ENCODE measurements around the gene SLC48A1.

Gene SLC48A1

GRCh38 chr12:47778881-47779280 lies 5.8 kb downstream of the SLC48A1 start:
- DNase-seq, result no peak

- DNase-seq, result no peak
Measured at GRCh38 chr12:47779301-47779942, 6.4 kb downstream of the SLC48A1 start.

- DNase-seq, result no peak
Measured at GRCh38 chr12:47779943-47780504, 7.0 kb downstream of the SLC48A1 start.

GRCh38 chr12:47781479-47782371 lies 8.7 kb downstream of the SLC48A1 start:
- no peak for DNase-seq

GRCh38 chr12:47782372-47782770 lies 9.3 kb downstream of the SLC48A1 start:
- no peak for DNase-seq

GRCh38 chr12:47783024-47783755 lies 10.2 kb downstream of the SLC48A1 start:
- no peak for DNase-seq

GRCh38 chr12:47783821-47784819 lies 11.1 kb downstream of the SLC48A1 start:
- no peak for DNase-seq

- DNase-seq, result no peak
Measured at GRCh38 chr12:47785036-47785886, 12.2 kb downstream of the SLC48A1 start.

GRCh38 chr12:47785887-47786661 lies 13.0 kb downstream of the SLC48A1 start:
- no peak for DNase-seq

GRCh38 chr12:47786662-47787280 lies 13.7 kb downstream of the SLC48A1 start:
- DNase-seq, result no peak

- no peak for DNase-seq
Measured at GRCh38 chr12:47787596-47788319, 14.7 kb downstream of the SLC48A1 start.

GRCh38 chr12:47789141-47789540 lies 16.1 kb downstream of the SLC48A1 start:
- no peak for DNase-seq

GRCh38 chr12:47789712-47790489 lies 16.9 kb downstream of the SLC48A1 start:
- no peak for DNase-seq

GRCh38 chr12:47790676-47791350 lies 17.8 kb downstream of the SLC48A1 start:
- DNase-seq, result no peak

GRCh38 chr12:47791351-47791746 lies 18.3 kb downstream of the SLC48A1 start:
- no peak for DNase-seq

- no peak for DNase-seq
Measured at GRCh38 chr12:47791874-47792273, 18.8 kb downstream of the SLC48A1 start.

GRCh38 chr12:47793015-47793681 lies 20.1 kb downstream of the SLC48A1 start:
- no peak for DNase-seq

All from activated gamma-delta T cell (primary cell).